ENCODE measurements around the gene BEND3. TPM values are rescaled to one million over a fixed set of nuclear protein-coding genes. Genes with fewer than 3 reads are reported as not detected.
A peak's percentile ranks its signal among the peaks of the same experiment; 100 is the strongest.
"Not testable (repeated sequence)": the region's sequence is repeated elsewhere in the genome, so short reads cannot be mapped to it uniquely, and the experiment has no call there.

BEND3 gene
- total RNA-seq (10 to 100 TPM in 1 of 5 donors, 1 to 10 TPM in 3, under 1 TPM in 1; 0.58 to 10.4 (median 8.0) TPM), polyA plus RNA-seq (1 to 10 TPM in 1 of 3 donors, under 1 TPM in 2; 0.92 to 1.1 (median 0.95) TPM)
- long read RNA-seq, donor 1, partial matches to known transcripts = 10 of 10 reads
- long read RNA-seq, donor 1, other reads (novel, unspliced or antisense) = 0 of 10 reads
- long read RNA-seq, donor 2 = 0 reads
- long read RNA-seq, donor 3 = 0 reads
- long read RNA-seq, donor 4 = 0 reads
- long read RNA-seq, donor 5, full-length matches to known transcripts = 1 of 1 reads
- long read RNA-seq, donor 5, partial matches to known transcripts = 0 of 1 reads
- long read RNA-seq, donor 5, other reads (novel, unspliced or antisense) = 0 of 1 reads
- long read RNA-seq, donor 6, full-length matches to known transcripts = 1 of 130 reads
- long read RNA-seq, donor 6, partial matches to known transcripts = 129 of 130 reads
- long read RNA-seq, donor 6, other reads (novel, unspliced or antisense) = 0 of 130 reads
- long read RNA-seq, donor 7 = 0 reads
- long read RNA-seq, donor 8 = 0 reads
- long read RNA-seq, donor 9 = 0 reads
- long read RNA-seq, donor 10 = 0 reads

DNA sequence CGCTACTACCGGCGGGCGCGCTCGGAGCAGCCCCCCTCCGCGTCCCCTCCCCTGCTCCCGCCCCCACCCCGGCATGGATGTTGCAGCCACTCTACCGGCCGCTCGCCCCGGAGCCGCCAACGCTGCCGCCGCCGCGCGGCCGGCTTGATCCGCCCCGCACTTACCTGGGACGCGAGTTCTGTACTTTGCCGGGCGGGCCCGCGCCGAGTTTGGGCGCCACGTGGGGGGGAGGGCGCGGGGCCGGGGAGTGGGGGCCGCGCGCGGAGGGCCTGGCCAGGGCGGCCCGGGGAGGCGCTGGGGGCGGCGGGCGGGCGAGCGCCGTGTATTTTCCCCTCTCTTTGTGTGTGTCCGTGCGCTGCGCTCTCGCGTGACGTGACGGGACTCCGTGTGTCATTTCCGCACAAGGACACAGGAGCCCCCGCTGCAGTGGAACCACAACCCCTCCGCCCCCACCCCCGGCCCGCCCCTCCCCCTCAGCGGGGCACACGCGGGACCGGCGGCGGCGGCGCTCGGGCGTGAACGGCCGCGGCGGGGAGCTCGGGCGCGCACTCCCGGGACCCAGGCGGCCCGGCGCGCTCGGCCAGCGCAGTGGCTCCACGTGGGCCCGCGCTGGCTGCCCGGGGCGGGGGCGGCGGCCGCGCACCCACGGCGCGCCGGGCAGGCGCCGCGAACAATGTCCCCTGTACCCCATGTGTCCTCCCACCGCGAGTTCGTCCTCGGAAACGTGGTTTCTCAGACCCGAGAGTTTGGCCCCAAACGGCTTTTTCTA, at the start of gene BEND3:
TSS of gene BEND3 (minus strand) at position 590 of the 769 bp plus-strand sequence. CDS start 16,230 bp downstream, outside the sequence.
- 0 to 1% (median 0%) methylated on average over 10 to 109 of the region's 109 CpGs; no CpG with 5 or more reads in 1 of the 5 donors for WGBS, 5 donors
- intact Hi-C loops (cut with DNase I; ENCODE audit: low total_unique reads) = no loop called here
- no peaks in the 10 kb centered on the region for H3K36me3 ChIP-seq

DNA sequence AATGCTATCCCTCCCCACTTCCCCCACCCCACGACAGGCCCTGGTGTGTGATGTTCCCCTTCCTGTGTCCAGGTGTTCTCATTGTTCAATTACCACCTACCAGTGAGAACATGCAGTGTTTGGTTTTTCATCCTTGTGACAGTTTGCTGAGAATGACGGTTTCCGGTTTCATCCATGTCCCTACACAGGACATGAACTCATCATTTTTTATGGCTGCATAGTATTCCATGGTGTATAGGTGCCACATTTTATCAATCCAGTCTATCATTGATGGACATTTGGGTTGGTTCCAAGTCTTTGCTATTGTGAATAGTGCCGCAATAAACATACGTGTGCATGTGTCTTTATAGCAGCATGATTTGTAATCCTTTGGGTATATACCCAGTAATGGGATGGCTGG, 49.0 kb upstream of the BEND3 start:
- intact Hi-C loops (cut with DNase I; ENCODE audit: low total_unique reads) = not testable (repeated sequence)

More for the DNA sequence above, at the start of gene BEND3:
- peak; percentile 32 to 85 for DNase-seq
- H3K4me1 ChIP-seq = peaks cover 15 to 25% (median 21%) of the 10 kb centered on the region in 4 donors
- peak within 1 kb of the TSS; percentile 76 to 91 (median 77) for H3K4me3 ChIP-seq
- no peaks in the 10 kb centered on the region for H3K9me3 ChIP-seq
- H3K27me3 ChIP-seq = peaks cover 0 to 23% (median 0%) of the 10 kb centered on the region in 3 donors
- TF ChIP-seq POLR2AphosphoS5 (IDR thresholded peaks at IDR 0.05) (no peak), POLR2A (IDR thresholded peaks at IDR 0.05) (no peak), EP300 (IDR thresholded peaks at IDR 0.05) (no peak)
- TF ChIP-seq, protein P1, sequence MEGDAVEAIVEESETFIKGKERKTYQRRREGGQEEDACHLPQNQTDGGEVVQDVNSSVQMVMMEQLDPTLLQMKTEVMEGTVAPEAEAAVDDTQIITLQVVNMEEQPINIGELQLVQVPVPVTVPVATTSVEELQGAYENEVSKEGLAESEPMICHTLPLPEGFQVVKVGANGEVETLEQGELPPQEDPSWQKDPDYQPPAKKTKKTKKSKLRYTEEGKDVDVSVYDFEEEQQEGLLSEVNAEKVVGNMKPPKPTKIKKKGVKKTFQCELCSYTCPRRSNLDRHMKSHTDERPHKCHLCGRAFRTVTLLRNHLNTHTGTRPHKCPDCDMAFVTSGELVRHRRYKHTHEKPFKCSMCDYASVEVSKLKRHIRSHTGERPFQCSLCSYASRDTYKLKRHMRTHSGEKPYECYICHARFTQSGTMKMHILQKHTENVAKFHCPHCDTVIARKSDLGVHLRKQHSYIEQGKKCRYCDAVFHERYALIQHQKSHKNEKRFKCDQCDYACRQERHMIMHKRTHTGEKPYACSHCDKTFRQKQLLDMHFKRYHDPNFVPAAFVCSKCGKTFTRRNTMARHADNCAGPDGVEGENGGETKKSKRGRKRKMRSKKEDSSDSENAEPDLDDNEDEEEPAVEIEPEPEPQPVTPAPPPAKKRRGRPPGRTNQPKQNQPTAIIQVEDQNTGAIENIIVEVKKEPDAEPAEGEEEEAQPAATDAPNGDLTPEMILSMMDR (IDR thresholded peaks at IDR 0.05) = no peak
- H3K27ac ChIP-seq = peak within 1 kb of the TSS; percentile 75 to 94 (median 87)

DNA sequence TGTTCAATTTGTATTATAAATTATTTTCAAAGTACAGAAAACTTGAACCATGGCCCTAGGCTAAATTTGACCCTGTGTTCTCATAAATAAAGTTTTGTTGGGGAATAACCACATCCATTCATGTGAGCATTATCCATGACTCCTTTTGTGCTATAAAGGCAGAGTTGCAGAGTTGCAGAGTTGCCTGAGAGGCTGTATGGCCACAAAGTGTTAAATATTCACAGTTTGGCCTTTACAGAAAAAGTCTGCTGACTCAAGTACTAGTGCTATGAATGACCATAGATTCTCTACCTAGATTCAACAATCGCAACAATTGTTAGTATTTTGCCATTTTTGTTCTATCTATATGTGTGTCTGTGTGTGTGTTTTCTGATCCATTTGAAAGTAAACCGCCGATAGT, 46.2 kb upstream of the BEND3 start:
- intact Hi-C loops (cut with DNase I; ENCODE audit: low total_unique reads) = no loop called here
- H3K4me3 ChIP-seq = no peak overlapping the region
- H3K27ac ChIP-seq = no peak overlapping the region
- H3K36me3 ChIP-seq = no peaks in the 10 kb centered on the region
- TF ChIP-seq, protein P1 (IDR thresholded peaks at IDR 0.05) = no peak
- TF ChIP-seq POLR2A (IDR thresholded peaks at IDR 0.05) = no peak
- TF ChIP-seq POLR2AphosphoS5 (IDR thresholded peaks at IDR 0.05) = no peak
- TF ChIP-seq EP300 (IDR thresholded peaks at IDR 0.05) = no peak
- H3K4me1 ChIP-seq = no peaks in the 10 kb centered on the region
- 95 to 97% (median 95%) methylated on average over 3 of the region's 3 CpGs for WGBS, 5 donors
- no peaks in the 10 kb centered on the region for H3K27me3 ChIP-seq
- no peaks in the 10 kb centered on the region for H3K9me3 ChIP-seq
- DNase-seq = no peak

More for the DNA sequence above, 49.0 kb upstream of the BEND3 start:
- not testable (repeated sequence) for DNase-seq, H3K36me3 ChIP-seq, H3K4me3 ChIP-seq, H3K4me1 ChIP-seq, H3K27ac ChIP-seq, H3K27me3 ChIP-seq, H3K9me3 ChIP-seq
- 93 to 96% (median 96%) methylated on average over 3 to 5 of the region's 5 CpGs for WGBS, 5 donors

DNA sequence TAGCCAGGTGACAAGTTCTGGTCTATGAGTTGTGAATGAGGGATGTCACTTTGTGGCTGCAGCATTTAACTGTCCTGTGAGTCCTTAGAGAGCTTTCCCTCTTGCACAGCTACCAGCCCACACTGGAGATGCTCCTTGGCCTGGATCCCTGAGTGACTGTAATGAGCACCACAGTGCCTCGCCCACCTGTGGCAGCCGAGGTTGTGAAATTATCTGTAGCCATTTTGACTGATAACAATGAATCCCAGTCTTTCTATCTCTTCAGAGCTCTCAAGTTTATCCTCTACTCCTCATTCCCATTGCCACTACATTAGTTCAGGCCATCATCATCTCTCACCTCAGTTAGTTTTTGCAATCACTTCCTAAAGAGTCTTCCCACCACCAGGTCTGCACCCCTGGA, 41.3 kb upstream of the BEND3 start:
- no peak overlapping the region for H3K4me3 ChIP-seq
- 58 to 71% (median 68%) methylated on average over 2 of the region's 2 CpGs for WGBS, 5 donors
- H3K9me3 ChIP-seq = no peaks in the 10 kb centered on the region
- TF ChIP-seq EP300 (IDR thresholded peaks at IDR 0.05) (no peak), POLR2A (IDR thresholded peaks at IDR 0.05) (no peak), POLR2AphosphoS5 (IDR thresholded peaks at IDR 0.05) (no peak)
- TF ChIP-seq, protein P1 (IDR thresholded peaks at IDR 0.05) = no peak
- H3K27ac ChIP-seq = no peak overlapping the region
- no peak for DNase-seq
- H3K27me3 ChIP-seq = no peaks in the 10 kb centered on the region
- no peaks in the 10 kb centered on the region for H3K36me3 ChIP-seq
- H3K4me1 ChIP-seq = peaks cover 0 to 28% (median 11%) of the 10 kb centered on the region in 4 donors
- intact Hi-C loops (cut with DNase I; ENCODE audit: low total_unique reads) = no loop called here

Data from stomach (tissue), 19 donors.